ENCODE measurements around the gene NNAT. TPM values are rescaled to one million over a fixed set of nuclear protein-coding genes. Genes with fewer than 3 reads are reported as not detected.

Gene NNAT
- total and polyA plus RNA-seq, 3 experiments from 2014 or later: 0.33 TPM; not detected in 2

DNA sequence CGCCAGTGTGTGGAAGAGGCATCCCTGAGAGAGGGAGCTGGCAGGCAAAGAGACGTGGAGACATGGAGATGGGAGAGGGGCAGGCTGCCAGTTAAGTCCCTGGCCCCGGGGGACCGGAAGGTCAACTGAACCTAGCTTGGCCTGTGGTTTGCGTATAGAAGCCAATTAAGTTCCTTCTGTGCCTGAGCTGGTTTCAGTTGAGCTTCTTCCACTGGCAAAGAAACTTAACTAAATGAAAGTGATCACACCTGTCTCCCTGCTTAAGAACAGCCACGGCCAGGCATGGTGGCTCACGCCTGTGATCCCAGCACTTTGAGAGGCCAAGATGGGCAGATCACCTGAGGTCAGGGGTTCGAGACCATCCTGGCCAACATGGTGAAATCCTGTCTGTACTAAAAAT, 26.7 kb upstream of the NNAT start:
- Mint-ChIP-seq H3K27me3 (peaks cover 0 to 2% of the 10 kb centered on the region in 2 donors), H3K9me3 (no peaks in the 10 kb centered on the region), H3K4me3 (no peak overlapping the region), H3K4me1 (peaks cover 0 to 3% (median 0%) of the 10 kb centered on the region in 3 donors), H3K36me3 (peaks cover 9 to 54% (median 23%) of the 10 kb centered on the region in 3 donors), H3K27ac (no peak overlapping the region)
- CTCF ChIA-PET: no interaction called here
- no peaks in the 10 kb centered on the region for H3K4me1 ChIP-seq (ENCODE audit: insufficient read depth, low read length)
- H3K27ac ChIP-seq (ENCODE audit: low read depth, low read length): no peak overlapping the region
- no peaks in the 10 kb centered on the region for H3K36me3 ChIP-seq (ENCODE audit: insufficient read depth, low read length)
- no peaks in the 10 kb centered on the region for H3K9me3 ChIP-seq (ENCODE audit: low read length)
- no peak for DNase-seq
- H3K27me3 ChIP-seq (ENCODE audit: insufficient read depth, low read length, poor library complexity, severe bottlenecking): no peaks in the 10 kb centered on the region
- H3K4me3 ChIP-seq (ENCODE audit: low read length): no peak overlapping the region
- POLR2A ChIA-PET: no interaction called here

DNA sequence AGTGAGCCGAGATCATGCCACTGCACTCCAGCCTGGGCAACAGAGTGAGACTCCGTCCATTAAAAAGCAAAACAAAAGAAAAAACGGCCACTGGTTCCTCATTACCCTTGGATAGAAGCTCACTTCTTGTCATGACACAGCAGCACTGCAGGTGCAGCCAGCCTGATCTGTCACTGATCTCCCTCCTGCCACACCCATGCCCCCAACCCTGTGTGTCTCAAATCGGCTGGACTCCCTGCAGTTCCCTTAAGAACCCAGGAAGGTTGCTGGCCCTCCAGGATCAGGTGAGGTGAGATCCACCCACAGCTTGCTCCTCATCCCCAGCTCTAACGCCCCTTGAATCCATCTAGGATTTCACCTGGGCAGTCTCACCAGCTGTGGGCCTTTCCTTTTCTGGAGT, 26.3 kb upstream of the NNAT start:
- POLR2A ChIA-PET: no interaction called here
- H3K27me3 Mint-ChIP-seq: peaks cover 0 to 2% of the 10 kb centered on the region in 2 donors
- no peak overlapping the region for H3K27ac ChIP-seq (ENCODE audit: low read depth, low read length)
- DNase-seq: no peak
- H3K27ac Mint-ChIP-seq: peak overlapping the region in 1 of 8 donors; percentile 33
- H3K36me3 Mint-ChIP-seq: peaks cover 9 to 54% (median 23%) of the 10 kb centered on the region in 3 donors
- CTCF ChIA-PET: no interaction called here
- no peaks in the 10 kb centered on the region for H3K27me3 ChIP-seq (ENCODE audit: insufficient read depth, low read length, poor library complexity, severe bottlenecking)
- H3K4me1 Mint-ChIP-seq: peaks cover 0 to 3% (median 0%) of the 10 kb centered on the region in 3 donors
- no peak overlapping the region for H3K4me3 Mint-ChIP-seq
- no peaks in the 10 kb centered on the region for H3K9me3 ChIP-seq (ENCODE audit: low read length)
- no peaks in the 10 kb centered on the region for H3K4me1 ChIP-seq (ENCODE audit: insufficient read depth, low read length)
- H3K9me3 Mint-ChIP-seq: no peaks in the 10 kb centered on the region
- H3K36me3 ChIP-seq (ENCODE audit: insufficient read depth, low read length): no peaks in the 10 kb centered on the region
- H3K4me3 ChIP-seq (ENCODE audit: low read length): no peak overlapping the region

DNA sequence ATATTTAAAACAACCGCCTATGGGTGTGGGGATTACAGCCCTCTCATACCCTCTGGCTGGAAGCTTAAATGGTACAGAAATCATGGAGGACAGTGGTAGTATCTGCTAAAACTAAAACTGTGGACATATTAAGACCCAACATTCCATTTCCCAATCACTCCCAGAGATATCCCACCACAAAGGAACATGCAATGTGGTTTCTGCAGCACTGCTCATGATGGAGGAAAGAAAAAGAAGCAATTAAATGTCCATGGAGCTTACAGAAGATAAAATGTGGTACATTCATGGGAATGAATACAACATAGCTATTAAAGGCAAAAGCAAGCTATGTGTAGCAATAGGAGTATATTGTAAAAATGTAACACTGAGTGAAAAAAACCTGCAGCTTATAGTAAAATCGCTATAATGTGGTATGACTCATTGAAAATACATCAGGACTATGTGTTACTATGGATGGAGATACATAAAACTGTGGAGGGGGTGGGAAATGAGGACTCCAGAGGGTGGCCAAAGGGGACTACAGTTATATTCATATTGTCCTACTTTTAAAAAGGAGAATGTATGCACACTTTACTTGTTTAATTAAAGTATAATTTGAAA, 22.9 kb upstream of the NNAT start:
- Mint-ChIP-seq H3K4me1 (peaks cover 0 to 3% (median 0%) of the 10 kb centered on the region in 3 donors), H3K36me3 (peaks cover 3 to 51% (median 11%) of the 10 kb centered on the region in 3 donors), H3K9me3 (no peaks in the 10 kb centered on the region), H3K27ac (no peak overlapping the region), H3K27me3 (no peaks in the 10 kb centered on the region), H3K4me3 (no peak overlapping the region)
- no peaks in the 10 kb centered on the region for H3K27me3 ChIP-seq (ENCODE audit: insufficient read depth, low read length, poor library complexity, severe bottlenecking)
- no peak overlapping the region for H3K27ac ChIP-seq (ENCODE audit: low read depth, low read length)
- H3K4me1 ChIP-seq (ENCODE audit: insufficient read depth, low read length): no peaks in the 10 kb centered on the region
- POLR2A ChIA-PET: no interaction called here
- no peak for DNase-seq
- no peaks in the 10 kb centered on the region for H3K36me3 ChIP-seq (ENCODE audit: insufficient read depth, low read length)
- CTCF ChIA-PET: no interaction called here
- H3K9me3 ChIP-seq (ENCODE audit: low read length): no peaks in the 10 kb centered on the region
- H3K4me3 ChIP-seq (ENCODE audit: low read length): no peak overlapping the region

DNA sequence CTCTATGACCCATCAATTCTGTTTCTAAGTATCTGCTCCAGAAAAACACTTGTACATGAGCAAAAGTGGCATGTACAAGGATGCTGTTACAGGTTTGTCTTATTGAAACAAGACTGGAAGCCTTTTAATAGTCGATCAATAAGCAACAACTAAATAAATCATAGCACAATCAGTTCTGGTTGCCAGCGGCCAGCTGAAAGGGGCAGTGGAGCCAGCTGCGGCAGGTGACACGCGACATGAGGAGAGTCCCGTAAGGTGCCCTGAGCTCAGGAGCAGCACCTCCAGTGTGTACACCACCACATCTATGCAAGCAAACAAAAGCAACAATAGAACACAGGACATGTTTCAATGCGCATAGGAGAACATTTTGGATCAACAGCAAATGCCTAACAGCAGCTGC, 20.7 kb upstream of the NNAT start:
- DNase-seq: no peak
- no peak overlapping the region for H3K27ac ChIP-seq (ENCODE audit: low read depth, low read length)
- Mint-ChIP-seq H3K36me3 (peaks cover 0 to 33% (median 6%) of the 10 kb centered on the region in 3 donors), H3K27me3 (no peaks in the 10 kb centered on the region), H3K9me3 (no peaks in the 10 kb centered on the region), H3K4me1 (peaks cover 0 to 5% (median 2%) of the 10 kb centered on the region in 3 donors), H3K27ac (no peak overlapping the region), H3K4me3 (no peak overlapping the region)
- no peaks in the 10 kb centered on the region for H3K27me3 ChIP-seq (ENCODE audit: insufficient read depth, low read length, poor library complexity, severe bottlenecking)
- POLR2A ChIA-PET: no interaction called here
- CTCF ChIA-PET: no interaction called here
- H3K9me3 ChIP-seq (ENCODE audit: low read length): no peaks in the 10 kb centered on the region
- no peak overlapping the region for H3K4me3 ChIP-seq (ENCODE audit: low read length)
- no peaks in the 10 kb centered on the region for H3K4me1 ChIP-seq (ENCODE audit: insufficient read depth, low read length)
- no peaks in the 10 kb centered on the region for H3K36me3 ChIP-seq (ENCODE audit: insufficient read depth, low read length)

DNA sequence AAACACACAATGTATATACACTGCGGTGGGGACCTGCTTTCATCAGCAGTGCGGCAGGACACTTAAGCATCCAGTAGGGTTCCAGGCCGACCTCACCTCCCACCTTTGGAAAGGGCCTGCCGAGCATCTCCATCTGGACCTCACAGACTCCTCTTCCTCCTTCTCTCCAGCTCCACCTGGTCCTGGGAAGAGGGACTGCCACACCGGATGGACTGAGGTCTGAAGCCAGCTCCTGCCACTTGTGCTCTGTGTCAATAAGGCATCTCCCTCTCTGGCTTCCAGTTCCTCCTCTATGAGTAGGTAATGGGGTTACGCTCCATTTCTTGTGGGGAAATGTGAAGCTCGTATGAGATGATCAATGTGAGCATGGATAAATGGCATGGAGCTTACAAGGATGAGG, 19.1 kb upstream of the NNAT start:
- no peaks in the 10 kb centered on the region for H3K4me1 ChIP-seq (ENCODE audit: insufficient read depth, low read length)
- no peaks in the 10 kb centered on the region for H3K36me3 ChIP-seq (ENCODE audit: insufficient read depth, low read length)
- H3K27ac ChIP-seq (ENCODE audit: low read depth, low read length): no peak overlapping the region
- Mint-ChIP-seq H3K36me3 (peaks cover 0 to 23% (median 6%) of the 10 kb centered on the region in 3 donors), H3K27ac (peak overlapping the region in 1 of 8 donors; percentile 33), H3K9me3 (no peaks in the 10 kb centered on the region), H3K27me3 (no peaks in the 10 kb centered on the region), H3K4me1 (peaks cover 0 to 5% (median 2%) of the 10 kb centered on the region in 3 donors), H3K4me3 (no peak overlapping the region)
- no peaks in the 10 kb centered on the region for H3K9me3 ChIP-seq (ENCODE audit: low read length)
- no peaks in the 10 kb centered on the region for H3K27me3 ChIP-seq (ENCODE audit: insufficient read depth, low read length, poor library complexity, severe bottlenecking)
- no peak for DNase-seq
- H3K4me3 ChIP-seq (ENCODE audit: low read length): no peak overlapping the region
- CTCF ChIA-PET: interaction anchor here (1.2 kb wide), 1 partner anchor 33 kb away, joined by 3 read pairs; no protein-coding TSS in a partner anchor
- POLR2A ChIA-PET: no interaction called here

DNA sequence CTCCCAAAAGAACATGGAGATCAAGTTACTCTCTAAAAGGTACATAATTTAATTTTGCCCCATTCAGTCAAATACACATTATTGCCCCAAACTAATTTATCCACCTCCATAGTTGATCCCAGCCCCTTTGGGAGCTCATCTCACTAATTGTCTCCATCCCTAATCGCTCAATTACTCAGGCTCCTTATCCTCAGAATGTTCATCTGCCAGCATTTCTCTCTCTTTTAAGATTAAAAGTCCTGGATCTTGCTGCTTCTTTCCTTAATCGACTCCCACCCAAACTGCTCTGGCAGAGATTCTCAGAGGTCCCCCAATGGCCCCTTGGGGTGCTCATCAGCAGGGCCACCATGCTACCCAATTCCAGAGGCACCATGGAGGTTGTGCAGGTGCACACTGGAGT, 18.4 kb upstream of the NNAT start:
- no peaks in the 10 kb centered on the region for H3K27me3 ChIP-seq (ENCODE audit: insufficient read depth, low read length, poor library complexity, severe bottlenecking)
- Mint-ChIP-seq H3K4me3 (no peak overlapping the region), H3K27me3 (no peaks in the 10 kb centered on the region), H3K4me1 (peaks cover 0 to 5% (median 2%) of the 10 kb centered on the region in 3 donors), H3K9me3 (no peaks in the 10 kb centered on the region), H3K27ac (peak overlapping the region in 1 of 8 donors; percentile 33), H3K36me3 (peaks cover 0 to 19% (median 6%) of the 10 kb centered on the region in 3 donors)
- H3K4me3 ChIP-seq (ENCODE audit: low read length): no peak overlapping the region
- no peaks in the 10 kb centered on the region for H3K4me1 ChIP-seq (ENCODE audit: insufficient read depth, low read length)
- POLR2A ChIA-PET: no interaction called here
- CTCF ChIA-PET: interaction anchor here (1.2 kb wide), 1 partner anchor 32 kb away, joined by 3 read pairs; no protein-coding TSS in a partner anchor
- no peaks in the 10 kb centered on the region for H3K9me3 ChIP-seq (ENCODE audit: low read length)
- no peak overlapping the region for H3K27ac ChIP-seq (ENCODE audit: low read depth, low read length)
- no peaks in the 10 kb centered on the region for H3K36me3 ChIP-seq (ENCODE audit: insufficient read depth, low read length)
- DNase-seq: no peak

DNA sequence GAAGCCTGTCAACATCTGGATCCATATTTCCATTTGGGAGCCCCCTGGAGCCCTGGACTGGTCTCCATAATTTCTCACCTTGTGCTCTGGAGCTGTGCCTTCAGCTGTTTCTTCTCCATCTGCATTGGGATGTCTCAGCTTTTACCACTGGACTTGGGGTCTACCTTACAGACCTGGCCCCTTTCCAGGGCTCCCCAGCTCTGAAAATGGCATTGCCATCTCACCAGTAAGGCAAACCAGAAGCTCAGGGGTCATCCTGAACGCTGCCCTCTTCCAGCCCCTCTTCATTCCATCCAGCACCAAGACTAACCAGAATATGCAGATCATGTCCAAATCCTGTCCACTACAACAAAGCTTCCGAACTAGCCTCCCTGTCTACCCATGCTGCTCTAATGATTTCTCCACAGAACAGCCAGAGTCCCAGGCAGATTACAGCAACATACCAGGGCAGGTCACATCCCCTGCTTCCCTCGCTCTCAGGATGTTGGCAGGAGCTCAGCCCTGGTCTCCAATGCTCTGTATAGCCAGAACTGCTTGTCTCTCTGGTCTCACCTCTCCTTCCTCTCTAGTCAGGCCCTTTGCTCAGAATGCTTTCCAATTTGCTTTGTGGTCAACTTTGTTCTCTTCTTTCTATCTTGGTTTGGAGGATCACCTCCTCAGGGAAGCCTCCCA, 17.7 kb upstream of the NNAT start:
- ChIA-PET CTCF (no interaction called here), POLR2A (no interaction called here)
- no peaks in the 10 kb centered on the region for H3K27me3 ChIP-seq (ENCODE audit: insufficient read depth, low read length, poor library complexity, severe bottlenecking)
- no peak for DNase-seq
- no peaks in the 10 kb centered on the region for H3K36me3 ChIP-seq (ENCODE audit: insufficient read depth, low read length)
- Mint-ChIP-seq H3K4me1 (peaks cover 0 to 5% (median 2%) of the 10 kb centered on the region in 3 donors), H3K9me3 (no peaks in the 10 kb centered on the region), H3K27ac (no peak overlapping the region), H3K36me3 (peaks cover 0 to 11% (median 4%) of the 10 kb centered on the region in 3 donors), H3K4me3 (no peak overlapping the region), H3K27me3 (no peaks in the 10 kb centered on the region)
- no peak overlapping the region for H3K4me3 ChIP-seq (ENCODE audit: low read length)
- no peaks in the 10 kb centered on the region for H3K9me3 ChIP-seq (ENCODE audit: low read length)
- no peaks in the 10 kb centered on the region for H3K4me1 ChIP-seq (ENCODE audit: insufficient read depth, low read length)
- no peak overlapping the region for H3K27ac ChIP-seq (ENCODE audit: low read depth, low read length)

DNA sequence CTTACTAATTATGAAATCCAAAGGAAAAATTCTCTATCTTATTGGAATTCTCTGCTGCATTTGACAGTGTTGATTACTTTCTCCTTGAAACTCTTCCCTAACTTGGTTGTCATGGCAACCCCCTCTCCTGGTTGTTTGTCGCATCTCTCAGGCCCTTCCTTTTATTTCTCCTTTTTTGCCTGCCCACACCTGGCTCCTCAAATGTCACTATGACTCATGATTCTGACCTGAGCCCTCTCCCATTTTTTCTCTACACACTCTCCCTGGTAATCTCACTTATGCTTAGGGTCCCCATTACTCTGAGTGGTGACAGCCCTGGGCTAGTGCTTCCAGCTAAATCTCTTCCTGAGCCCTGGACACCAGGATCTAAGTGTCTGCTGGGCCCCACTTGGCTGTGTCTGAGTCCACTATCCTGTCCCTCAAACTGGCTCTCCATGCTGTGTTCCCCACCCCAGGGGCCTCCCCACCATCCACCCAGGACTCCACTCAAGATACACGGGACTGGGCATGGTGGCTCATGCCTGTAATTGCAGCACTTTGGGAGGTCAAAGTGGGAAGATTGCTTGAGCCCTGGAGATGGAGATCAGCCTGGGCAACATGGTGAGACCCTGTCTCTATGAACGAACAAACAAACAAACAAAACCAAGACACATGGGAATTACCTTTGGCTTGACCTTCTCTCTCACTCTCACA, 16.5 kb upstream of the NNAT start:
- CTCF ChIA-PET: no interaction called here
- POLR2A ChIA-PET: no interaction called here
- Histone ChIP-seq H3K27ac (ENCODE audit: low read depth, low read length) (no peak overlapping the region), H3K27me3 (ENCODE audit: insufficient read depth, low read length, poor library complexity, severe bottlenecking) (no peaks in the 10 kb centered on the region), H3K4me1 (ENCODE audit: insufficient read depth, low read length) (no peaks in the 10 kb centered on the region), H3K9me3 (ENCODE audit: low read length) (no peaks in the 10 kb centered on the region), H3K36me3 (ENCODE audit: insufficient read depth, low read length) (no peaks in the 10 kb centered on the region), H3K4me3 (ENCODE audit: low read length) (no peak overlapping the region)
- Mint-ChIP-seq H3K27me3 (no peaks in the 10 kb centered on the region), H3K4me3 (no peak overlapping the region), H3K4me1 (peaks cover 2 to 5% (median 4%) of the 10 kb centered on the region in 3 donors), H3K27ac (peak overlapping the region in 1 of 8 donors; percentile 64), H3K36me3 (peaks cover 0 to 6% (median 2%) of the 10 kb centered on the region in 3 donors), H3K9me3 (no peaks in the 10 kb centered on the region)
- no peak for DNase-seq

Data from CD8-positive, alpha-beta memory T cell (primary cell).